ENCODE results near the gene TMEM126A.
"Not testable (repeated sequence)": the region's sequence is repeated elsewhere in the genome, so short reads cannot be mapped to it uniquely, and the experiment has no call there.

TMEM126A gene

DNA sequence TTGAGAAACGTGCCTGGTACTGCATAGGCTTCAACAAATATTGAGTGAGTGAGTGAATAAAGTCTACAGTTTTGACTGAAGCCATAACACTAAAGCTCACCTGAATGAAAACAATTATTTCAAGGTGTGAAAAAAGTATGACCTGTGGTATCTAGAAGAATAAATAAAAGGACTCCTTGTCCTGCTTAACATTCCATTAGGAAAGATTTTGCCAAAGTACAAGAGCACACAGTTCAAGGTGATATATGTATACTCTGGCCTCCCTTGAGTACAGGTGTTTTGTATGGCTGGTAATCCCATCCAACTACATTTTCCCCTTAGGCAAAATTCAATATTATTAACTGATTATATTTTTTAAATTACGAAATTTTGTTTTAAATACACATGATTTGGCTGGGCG lies 18.9 kb downstream of the TMEM126A start:
- TF ChIP-seq ZNF274 (IDR thresholded peaks at IDR 0.05; ENCODE audit: low read depth, low read length) = no peak
- no peak overlapping the region for H3K4me3 ChIP-seq (ENCODE audit: low read length)

DNA sequence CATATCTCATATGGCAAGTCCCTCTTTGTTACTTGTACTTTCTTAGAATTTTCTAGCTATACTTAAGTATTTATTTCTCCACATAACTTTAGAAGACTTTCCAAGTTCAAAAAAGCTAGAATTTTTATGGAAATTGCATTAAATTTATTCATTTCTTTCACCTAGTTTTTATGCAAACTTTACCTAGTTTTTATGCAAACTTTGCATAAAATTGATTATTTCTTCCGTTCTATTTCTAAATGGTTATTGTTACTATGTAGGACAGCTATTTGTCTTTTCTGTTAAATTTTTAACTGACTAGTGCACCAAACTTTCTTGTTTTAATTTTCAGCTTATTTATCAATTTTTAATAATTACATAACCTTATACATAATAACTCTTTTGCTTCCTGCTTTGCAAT lies 20.4 kb downstream of the TMEM126A start:
- H3K4me3 ChIP-seq (ENCODE audit: low read length) = no peak overlapping the region
- no peak for TF ChIP-seq ZNF274 (IDR thresholded peaks at IDR 0.05; ENCODE audit: low read depth, low read length)

DNA sequence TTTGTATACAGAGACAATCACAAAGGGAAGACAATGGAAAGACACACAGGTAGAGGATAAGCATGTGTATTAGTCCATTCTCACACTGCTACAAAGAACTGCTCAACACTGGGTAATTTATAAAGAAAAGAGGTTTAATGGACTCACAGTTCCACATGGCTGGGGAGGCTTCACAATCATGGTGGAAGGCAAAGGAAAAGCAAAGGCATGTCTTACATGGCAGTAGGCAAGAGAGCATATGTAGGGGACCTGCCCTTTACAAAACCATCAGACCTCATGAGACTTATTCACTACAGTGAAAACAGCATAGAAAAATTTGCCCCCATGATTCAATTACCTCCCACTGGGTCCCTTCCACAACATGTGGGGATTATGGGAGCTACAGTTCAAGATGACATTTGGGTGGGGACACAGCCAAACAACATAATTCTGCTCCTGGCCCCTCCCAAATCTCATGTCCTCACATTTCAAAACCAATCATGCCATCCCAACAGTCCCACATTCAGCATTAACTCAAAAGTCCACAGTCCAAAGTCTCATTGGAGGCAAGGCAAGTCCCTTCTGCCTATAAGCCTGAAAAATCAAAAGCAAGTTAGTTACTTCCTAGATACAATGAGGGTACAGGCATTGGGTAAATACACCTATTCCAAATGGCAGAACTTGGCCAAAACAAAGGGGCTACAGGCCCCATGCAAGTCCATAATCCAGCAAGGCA lies 23.3 kb downstream of the TMEM126A start:
- not testable (repeated sequence) for H3K4me3 ChIP-seq (ENCODE audit: low read length)

DNA sequence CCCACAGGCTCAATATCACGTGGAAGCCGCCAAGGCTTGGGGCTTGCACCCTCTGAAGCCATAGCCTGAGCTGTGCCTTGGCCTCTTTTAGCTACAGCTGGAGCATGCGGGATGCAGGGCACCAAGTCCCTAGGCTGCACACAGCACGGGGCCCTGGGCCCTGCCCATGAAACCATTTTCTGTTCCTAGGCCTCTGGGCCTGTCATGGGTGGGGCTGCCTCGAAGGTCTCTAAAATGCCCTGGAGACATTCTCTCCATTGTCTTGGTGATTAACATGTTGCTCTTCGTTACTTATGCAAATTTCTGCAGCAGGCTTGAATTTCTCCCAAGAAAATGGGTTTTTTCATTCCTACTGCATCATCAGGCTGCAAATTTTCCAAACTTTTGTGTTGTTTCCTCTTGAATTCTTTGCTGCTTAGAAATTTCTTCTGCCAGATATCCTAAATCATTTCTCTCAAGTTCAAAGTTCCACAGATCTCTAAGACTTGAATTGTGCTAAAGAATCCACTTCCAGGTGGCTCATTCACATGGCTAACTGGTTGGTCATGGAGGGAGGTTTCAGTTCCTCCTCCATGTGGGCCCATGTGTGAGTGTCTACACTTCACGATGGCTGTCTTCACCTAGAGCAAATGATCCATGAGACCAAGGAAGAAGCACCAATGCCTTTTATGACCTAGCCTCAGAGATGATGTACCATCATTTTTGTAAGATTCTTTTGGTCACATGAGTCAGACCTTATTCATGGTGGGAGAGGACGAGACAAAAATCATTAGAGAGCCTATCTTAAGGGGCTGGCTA lies 24.5 kb downstream of the TMEM126A start:
- no peak overlapping the region for H3K4me3 ChIP-seq (ENCODE audit: low read length)
- TF ChIP-seq ZNF274 (IDR thresholded peaks at IDR 0.05; ENCODE audit: low read depth, low read length) = no peak

DNA sequence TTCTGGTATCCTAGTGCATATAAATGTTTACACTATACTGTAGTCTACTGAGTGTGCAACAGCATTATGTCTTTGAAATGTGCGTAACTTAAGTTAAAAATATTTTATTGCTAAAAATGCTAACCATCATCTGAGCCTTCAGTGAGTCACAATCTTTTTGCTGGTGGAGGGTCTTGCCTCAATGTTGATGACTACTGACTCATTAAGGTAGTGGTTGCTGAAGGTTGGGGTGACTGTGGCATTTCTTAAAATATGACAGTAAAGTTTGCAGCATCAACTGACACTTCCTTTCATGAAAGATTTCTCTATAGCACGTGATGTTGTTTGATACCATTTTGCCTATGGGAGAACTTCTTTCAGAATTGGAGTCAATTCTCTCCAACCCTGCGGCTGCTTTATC lies 25.6 kb downstream of the TMEM126A start:
- no peak overlapping the region for H3K4me3 ChIP-seq (ENCODE audit: low read length)
- no peak for TF ChIP-seq ZNF274 (IDR thresholded peaks at IDR 0.05; ENCODE audit: low read depth, low read length)

DNA sequence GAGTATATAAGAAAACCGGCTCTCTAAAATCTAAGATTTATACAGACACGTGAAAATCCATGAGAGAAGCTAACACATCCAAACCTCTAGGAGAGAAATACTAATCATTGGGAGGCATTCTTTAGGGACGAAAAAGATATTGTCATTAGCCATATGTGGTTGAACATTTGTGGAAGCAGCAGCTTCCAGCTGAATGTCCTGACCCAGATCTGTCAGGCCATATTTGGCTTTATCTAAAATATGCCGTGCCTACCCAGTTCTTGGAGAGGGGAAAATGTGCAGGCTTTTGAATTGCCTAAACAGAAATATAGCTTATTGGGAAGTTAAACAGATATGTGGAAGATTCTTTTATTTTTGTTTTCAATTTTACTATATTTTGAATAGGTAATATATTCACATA lies 31.8 kb downstream of the TMEM126A start:
- no peak overlapping the region for H3K4me3 ChIP-seq (ENCODE audit: low read length)
- TF ChIP-seq ZNF274 (IDR thresholded peaks at IDR 0.05; ENCODE audit: low read depth, low read length) = no peak

DNA sequence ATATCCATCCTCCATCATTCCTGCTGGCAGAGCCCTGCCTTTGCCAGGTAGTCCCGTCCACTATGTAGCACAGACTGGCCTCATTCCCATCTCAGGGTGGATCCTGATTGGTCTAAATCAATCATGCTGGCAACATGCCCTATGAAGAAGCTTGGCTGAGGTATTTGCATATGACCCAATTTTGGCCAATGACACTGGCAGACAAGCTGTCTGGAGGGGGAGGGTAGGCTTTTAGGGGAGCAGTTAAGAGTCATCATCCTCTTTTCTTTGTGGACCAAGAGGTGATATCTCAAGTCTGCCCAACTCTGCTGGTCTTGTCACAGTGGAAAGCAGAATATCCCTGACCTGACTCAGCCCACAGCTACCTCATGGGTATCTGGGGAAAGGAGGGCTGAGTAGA lies 33.1 kb downstream of the TMEM126A start:
- H3K4me3 ChIP-seq (ENCODE audit: low read length) = no peak overlapping the region
- no peak for TF ChIP-seq ZNF274 (IDR thresholded peaks at IDR 0.05; ENCODE audit: low read depth, low read length)

- no peak for TF ChIP-seq ZNF274 (IDR thresholded peaks at IDR 0.05; ENCODE audit: low read depth, low read length)
- peak overlapping the region; percentile 69; the same call in 1 of the 2 replicates for H3K4me3 ChIP-seq (ENCODE audit: low read length)
These were observed 34.9 kb downstream of the TMEM126A start for GRCh38 chr11:85682330-85683305.

DNA sequence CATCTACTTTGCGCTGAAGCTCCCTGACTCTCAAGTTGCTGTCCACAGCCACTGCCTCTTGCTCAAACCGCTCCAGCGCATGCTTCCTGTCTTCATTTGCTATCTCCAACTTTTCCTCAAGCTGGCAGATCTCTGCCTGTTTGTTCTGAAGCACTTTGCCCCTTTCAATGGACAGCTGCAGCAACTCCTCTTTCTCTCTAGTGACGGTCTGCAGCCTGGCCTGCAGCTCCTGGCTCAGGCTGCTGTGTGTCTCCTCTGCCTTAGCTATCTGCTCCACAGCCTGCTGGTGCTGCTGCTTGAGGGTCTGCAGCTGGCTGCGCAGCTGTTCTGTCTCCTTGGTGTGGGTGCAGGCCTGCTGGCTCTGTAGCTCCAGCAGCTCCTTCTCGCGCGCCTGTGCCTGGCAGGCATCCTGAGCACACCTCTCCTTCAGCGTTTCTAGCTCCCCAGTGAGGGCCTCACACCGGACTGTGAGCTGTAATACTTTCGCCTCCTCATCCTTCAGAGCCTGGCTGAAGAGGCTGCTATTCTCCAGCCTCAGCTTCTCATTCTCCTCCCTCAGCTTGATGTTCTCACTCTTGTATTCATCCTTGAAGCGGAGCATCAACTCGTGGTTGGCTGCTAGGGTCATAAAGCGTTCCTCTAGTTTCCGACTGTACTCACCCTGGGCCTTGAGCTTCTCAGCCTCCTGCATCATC lies 37.5 kb downstream of the TMEM126A start:
- H3K4me3 ChIP-seq (ENCODE audit: low read length) = no peak overlapping the region
- no peak for TF ChIP-seq ZNF274 (IDR thresholded peaks at IDR 0.05; ENCODE audit: low read depth, low read length)

- H3K4me3 ChIP-seq (ENCODE audit: low read length) = no peak within 1 kb of the TSS
- no peak for TF ChIP-seq ZNF274 (IDR thresholded peaks at IDR 0.05; ENCODE audit: low read depth, low read length)
These were observed 38.2 kb downstream of the TMEM126A start, which contains the start of gene CCDC89 for GRCh38 chr11:85685820-85686459. Gene CCDC89 (minus strand): TSS chr11:85686195. CDS start chr11:85686130, 65 bp downstream.

- TF ChIP-seq ZNF274 (IDR thresholded peaks at IDR 0.05; ENCODE audit: low read depth, low read length) = no peak
- H3K4me3 ChIP-seq (ENCODE audit: low read length) = no peak overlapping the region
These were observed 46.7 kb downstream of the TMEM126A start for GRCh38 chr11:85694385-85694980.

DNA sequence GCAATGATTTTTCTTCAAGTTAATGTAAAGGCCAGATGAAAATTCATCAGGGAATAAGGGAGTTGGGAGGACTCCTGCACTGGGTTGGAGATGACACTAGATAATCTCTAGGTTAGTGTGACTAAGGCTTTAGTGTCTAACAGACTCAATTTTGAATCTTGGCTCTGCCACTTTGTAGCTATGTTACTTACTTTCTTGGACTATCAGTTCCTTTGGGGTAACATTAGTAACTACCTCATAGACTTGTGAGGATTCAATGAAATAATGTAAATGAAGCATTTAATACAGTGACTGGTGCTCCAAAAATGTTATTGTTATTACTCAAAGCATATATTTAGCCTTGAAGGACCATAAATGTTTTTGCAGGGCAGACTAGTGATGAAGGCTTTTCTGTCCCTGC lies 47.8 kb downstream of the TMEM126A start:
- no peak overlapping the region for H3K4me3 ChIP-seq (ENCODE audit: low read length)
- no peak for TF ChIP-seq ZNF274 (IDR thresholded peaks at IDR 0.05; ENCODE audit: low read depth, low read length)

GRCh38 chr11:85697747-85698146 lies 50.0 kb downstream of the TMEM126A start:
- TF ChIP-seq ZNF274 (IDR thresholded peaks at IDR 0.05; ENCODE audit: low read depth, low read length) = no peak
- no peak overlapping the region for H3K4me3 ChIP-seq (ENCODE audit: low read length)
